Endodermal cell (in vitro differentiated cells): ENCODE data around the gene CMIP. TPM values are rescaled to one million over a fixed set of nuclear protein-coding genes. Genes with fewer than 3 reads are reported as not detected.

Experiments used
- DNase-seq: peaks from one replicate; pipeline ENCODE4 v3.0.0-alpha.2; 2017
- H3K27ac ChIP-seq: 2 replicates; pipeline ENCODE4 v1.5.1; 2013; ENCODE audit warnings: mild to moderate bottlenecking, low read depth, low read length, moderate library complexity
- H3K27me3 ChIP-seq: 2 replicates; pipeline ENCODE4 v1.6.1; 2013; ENCODE audit warnings: mild to moderate bottlenecking, low read length, moderate library complexity; ENCODE audit not compliant: insufficient read depth, control insufficient read depth, poor library complexity, severe bottlenecking
- H3K36me3 ChIP-seq: 2 replicates; pipeline ENCODE4 v1.7.0; 2013; ENCODE audit warnings: mild to moderate bottlenecking, low read length, moderate library complexity; ENCODE audit not compliant: control insufficient read depth, insufficient read depth
- H3K4me1 ChIP-seq: one replicate; pipeline ENCODE4 v1.7.0; 2013; ENCODE audit warnings: low read length; ENCODE audit not compliant: control insufficient read depth, insufficient read depth
- H3K4me3 ChIP-seq: 2 replicates; pipeline ENCODE4 v1.5.1; 2013; ENCODE audit warnings: mild to moderate bottlenecking, low read length, moderate library complexity
- H3K9ac ChIP-seq: 2 replicates; pipeline ENCODE4 v1.6.1; 2013; ENCODE audit warnings: mild to moderate bottlenecking, low read length, moderate library complexity; ENCODE audit not compliant: poor library complexity, severe bottlenecking; ENCODE audit errors: extremely low read depth
- H3K9me3 ChIP-seq: 2 replicates; pipeline ENCODE4 v1.6.1; 2013; ENCODE audit warnings: mild to moderate bottlenecking, low read length, moderate library complexity; ENCODE audit not compliant: control insufficient read depth
- H3K27ac Mint-ChIP-seq: 2 replicates; pipeline ENCODE4 v1.8.0; 2020; ENCODE audit warnings: mixed read lengths
- H3K27me3 Mint-ChIP-seq: 2 replicates; pipeline ENCODE4 v1.8.0; 2021; ENCODE audit warnings: mild to moderate bottlenecking, mixed read lengths; ENCODE audit not compliant: insufficient read depth
- H3K36me3 Mint-ChIP-seq: 2 replicates; pipeline ENCODE4 v1.8.0; 2020; ENCODE audit warnings: low read depth, mixed read lengths
- H3K4me1 Mint-ChIP-seq: 2 replicates; pipeline ENCODE4 v1.8.0; 2020; ENCODE audit warnings: mixed read lengths
- H3K4me3 Mint-ChIP-seq: 2 replicates; pipeline ENCODE4 v1.8.0; 2020; ENCODE audit warnings: mild to moderate bottlenecking, moderate library complexity, mixed read lengths
- H3K9me3 Mint-ChIP-seq: 2 replicates; pipeline ENCODE4 v1.8.0; 2020; ENCODE audit warnings: mild to moderate bottlenecking, mixed read lengths
- CTCF ChIP-seq: fragments of 200-600 bp; sonication (generic); conservative IDR thresholded peaks from 2 replicates; pipeline ENCODE4 v1.5.0; 2021; ENCODE audit warnings: antibody characterized with exemption, mild to moderate bottlenecking
- WGBS, 2 experiments: methylation state at CpG; one replicate each; pipeline versions ENCODE4 v1.1.5 to v1.1.7; 2013; ENCODE audit warnings: missing lambda C conversion rate in 2 of 2, mixed read lengths in 1 of 2; ENCODE audit not compliant: insufficient coverage in 1 of 2, insufficient read length in 1 of 2; 5-methylcytosine and 5-hydroxymethylcytosine counted together
- total RNA-seq, 2 donors: library from RNA; stranded (reverse); fragmentation: NEBNext Ultra II Directional in 1 of 2; extraction: Animal tissue kit (Norgen Biotek cat#: 25700) in 1 of 2; gene quantifications; 2 replicates in 1 of 2; 3 replicates in 1 of 2; pipeline ENCODE4 v1.2.1, GENCODE V29; 2021

The CMIP gene
- total RNA-seq, 2 donors from 2014 or later: 64.0 to 64.7 TPM

GRCh38 chr16:81468269-81468902, 23.8 kb downstream of the CMIP start:
- no peak for DNase-seq
- 95 to 97% methylated on average over 14 to 19 of the region's 19 CpGs for WGBS, 2 experiments
- no peak for TF ChIP-seq CTCF
- Mint-ChIP-seq H3K4me3 (no peak overlapping the region), H3K4me1 (peaks cover 15% of the 10 kb centered on the region), H3K9me3 (no peaks in the 10 kb centered on the region), H3K27me3 (no peaks in the 10 kb centered on the region), H3K36me3 (peaks cover 9% of the 10 kb centered on the region), H3K27ac (peak overlapping the region; percentile 73)
- Histone ChIP-seq H3K4me3 (no peak overlapping the region), H3K36me3 (peaks cover 27% of the 10 kb centered on the region), H3K4me1 (no peaks in the 10 kb centered on the region), H3K9me3 (no peaks in the 10 kb centered on the region), H3K9ac (no peak overlapping the region), H3K27me3 (no peaks in the 10 kb centered on the region), H3K27ac (no peak overlapping the region)

GRCh38 chr16:81469183-81469677, 24.6 kb downstream of the CMIP start:
- no peak overlapping the region for H3K27ac ChIP-seq
- no peaks in the 10 kb centered on the region for H3K9me3 ChIP-seq
- no peaks in the 10 kb centered on the region for H3K4me1 ChIP-seq
- TF ChIP-seq CTCF: no peak
- Mint-ChIP-seq H3K36me3 (peaks cover 9% of the 10 kb centered on the region), H3K4me3 (no peak overlapping the region), H3K4me1 (peaks cover 15% of the 10 kb centered on the region), H3K27ac (no peak overlapping the region), H3K27me3 (no peaks in the 10 kb centered on the region), H3K9me3 (no peaks in the 10 kb centered on the region)
- no peak for DNase-seq
- H3K4me3 ChIP-seq: no peak overlapping the region
- 94 to 98% methylated on average over 4 of the region's 4 CpGs for WGBS, 2 experiments
- H3K9ac ChIP-seq: no peak overlapping the region
- no peaks in the 10 kb centered on the region for H3K27me3 ChIP-seq
- peaks cover 25% of the 10 kb centered on the region for H3K36me3 ChIP-seq

DNA sequence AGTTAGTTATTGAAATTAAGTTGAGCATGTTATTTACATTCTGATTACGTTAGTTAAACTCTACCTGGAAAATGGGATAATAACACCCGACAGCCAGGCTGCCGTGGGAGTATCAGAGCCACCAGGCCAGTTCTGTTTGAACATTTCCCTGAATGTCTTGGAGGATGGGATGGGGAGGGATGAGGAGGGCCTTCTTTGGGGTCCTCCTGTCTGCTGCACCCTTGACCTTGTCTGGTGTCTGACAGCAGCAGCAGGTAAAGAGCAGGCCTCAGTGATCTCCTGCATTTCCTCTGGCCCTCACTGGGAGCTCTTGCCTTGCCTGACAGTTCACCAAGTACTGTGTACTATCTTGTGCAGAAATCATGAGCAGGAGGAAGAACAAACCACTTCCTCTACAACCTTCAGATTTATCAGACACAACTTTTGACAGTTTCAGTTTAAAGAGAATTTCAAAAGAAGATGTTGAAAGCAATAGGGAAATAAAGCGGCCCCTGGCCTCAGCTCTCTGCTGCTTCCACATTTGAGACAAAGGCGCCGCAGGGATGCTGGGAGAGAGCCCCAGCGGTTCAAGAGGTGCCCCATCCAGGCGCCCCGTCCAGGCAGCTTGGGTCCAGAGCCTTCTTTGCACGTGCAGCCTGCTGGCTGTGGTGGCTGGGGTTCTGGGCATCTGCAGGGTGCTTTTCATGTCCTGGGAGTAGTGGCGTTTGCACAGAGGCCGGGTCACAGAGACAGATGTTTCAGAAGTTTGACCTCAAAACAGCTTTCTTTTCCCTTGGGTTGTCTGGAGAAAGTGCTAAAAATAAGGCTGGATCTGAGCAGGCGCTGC, 25.3 kb downstream of the CMIP start:
- no peak for TF ChIP-seq CTCF
- Mint-ChIP-seq H3K27me3 (no peaks in the 10 kb centered on the region), H3K36me3 (peaks cover 6% of the 10 kb centered on the region), H3K9me3 (no peaks in the 10 kb centered on the region), H3K27ac (no peak overlapping the region), H3K4me1 (peaks cover 14% of the 10 kb centered on the region), H3K4me3 (no peak overlapping the region)
- H3K9ac ChIP-seq: no peak overlapping the region
- no peaks in the 10 kb centered on the region for H3K27me3 ChIP-seq
- no peak for DNase-seq
- no peak overlapping the region for H3K4me3 ChIP-seq
- H3K36me3 ChIP-seq: peaks cover 21% of the 10 kb centered on the region
- H3K4me1 ChIP-seq: no peaks in the 10 kb centered on the region
- H3K9me3 ChIP-seq: no peaks in the 10 kb centered on the region
- H3K27ac ChIP-seq: peak overlapping the region; percentile 38
- WGBS, 2 experiments: 81 to 94% methylated on average over 6 to 13 of the region's 13 CpGs
